Endodermal cell (in vitro differentiated cells): ENCODE results near the gene COQ10B. TPM values are rescaled to one million over a fixed set of nuclear protein-coding genes. Genes with fewer than 3 reads are reported as not detected.

Experiments used
- DNase-seq: peaks from one replicate; pipeline ENCODE4 v3.0.0-alpha.2; 2017
- H3K27ac ChIP-seq: 2 replicates; pipeline ENCODE4 v1.5.1; 2013; ENCODE audit warnings: mild to moderate bottlenecking, low read depth, low read length, moderate library complexity
- H3K27me3 ChIP-seq: 2 replicates; pipeline ENCODE4 v1.6.1; 2013; ENCODE audit warnings: mild to moderate bottlenecking, low read length, moderate library complexity; ENCODE audit not compliant: insufficient read depth, control insufficient read depth, poor library complexity, severe bottlenecking
- H3K36me3 ChIP-seq: 2 replicates; pipeline ENCODE4 v1.7.0; 2013; ENCODE audit warnings: mild to moderate bottlenecking, low read length, moderate library complexity; ENCODE audit not compliant: control insufficient read depth, insufficient read depth
- H3K4me1 ChIP-seq: one replicate; pipeline ENCODE4 v1.7.0; 2013; ENCODE audit warnings: low read length; ENCODE audit not compliant: control insufficient read depth, insufficient read depth
- H3K4me3 ChIP-seq: 2 replicates; pipeline ENCODE4 v1.5.1; 2013; ENCODE audit warnings: mild to moderate bottlenecking, low read length, moderate library complexity
- H3K9ac ChIP-seq: 2 replicates; pipeline ENCODE4 v1.6.1; 2013; ENCODE audit warnings: mild to moderate bottlenecking, low read length, moderate library complexity; ENCODE audit not compliant: poor library complexity, severe bottlenecking; ENCODE audit errors: extremely low read depth
- H3K9me3 ChIP-seq: 2 replicates; pipeline ENCODE4 v1.6.1; 2013; ENCODE audit warnings: mild to moderate bottlenecking, low read length, moderate library complexity; ENCODE audit not compliant: control insufficient read depth
- H3K27ac Mint-ChIP-seq: 2 replicates; pipeline ENCODE4 v1.8.0; 2020; ENCODE audit warnings: mixed read lengths
- H3K27me3 Mint-ChIP-seq: 2 replicates; pipeline ENCODE4 v1.8.0; 2021; ENCODE audit warnings: mild to moderate bottlenecking, mixed read lengths; ENCODE audit not compliant: insufficient read depth
- H3K36me3 Mint-ChIP-seq: 2 replicates; pipeline ENCODE4 v1.8.0; 2020; ENCODE audit warnings: low read depth, mixed read lengths
- H3K4me1 Mint-ChIP-seq: 2 replicates; pipeline ENCODE4 v1.8.0; 2020; ENCODE audit warnings: mixed read lengths
- H3K4me3 Mint-ChIP-seq: 2 replicates; pipeline ENCODE4 v1.8.0; 2020; ENCODE audit warnings: mild to moderate bottlenecking, moderate library complexity, mixed read lengths
- H3K9me3 Mint-ChIP-seq: 2 replicates; pipeline ENCODE4 v1.8.0; 2020; ENCODE audit warnings: mild to moderate bottlenecking, mixed read lengths
- WGBS, 2 experiments: methylation state at CpG; one replicate each; pipeline versions ENCODE4 v1.1.5 to v1.1.7; 2013; ENCODE audit warnings: missing lambda C conversion rate in 2 of 2, mixed read lengths in 1 of 2; ENCODE audit not compliant: insufficient coverage in 1 of 2, insufficient read length in 1 of 2; 5-methylcytosine and 5-hydroxymethylcytosine counted together
- total RNA-seq, 2 donors: library from RNA; stranded (reverse); fragmentation: NEBNext Ultra II Directional in 1 of 2; extraction: Animal tissue kit (Norgen Biotek cat#: 25700) in 1 of 2; gene quantifications; 2 replicates in 1 of 2; 3 replicates in 1 of 2; pipeline ENCODE4 v1.2.1, GENCODE V29; 2021
- TF ChIP-seq, protein P1 (sequence below): fragments of 200-600 bp; sonication (generic); conservative IDR thresholded peaks from 2 replicates; pipeline ENCODE4 v1.5.0; 2021; ENCODE audit warnings: antibody characterized with exemption, mild to moderate bottlenecking

COQ10B gene
- total RNA-seq, 2 donors from 2014 or later, result 17.5 to 17.9 TPM

DNA sequence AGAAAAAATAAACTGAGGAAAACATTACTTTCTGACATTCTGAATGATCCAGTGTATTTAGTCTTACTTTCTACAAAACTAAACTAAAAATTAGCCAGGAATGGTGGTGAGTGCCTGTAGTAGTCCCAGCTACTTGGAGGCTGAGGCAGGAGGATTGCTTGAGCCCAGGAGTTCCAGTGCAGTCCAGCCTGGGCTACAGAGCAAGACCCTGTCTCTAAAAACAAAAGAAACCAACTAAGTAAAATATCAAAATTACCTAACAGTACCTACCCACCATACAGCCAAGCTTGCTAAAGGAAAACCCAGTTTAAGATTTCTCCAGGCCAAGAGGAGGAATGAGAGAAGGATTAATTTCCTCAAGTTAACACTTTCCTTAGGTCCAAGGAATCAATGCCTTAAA is 43.3 kb downstream of the COQ10B start:
- DNase-seq, result no peak
- H3K36me3 Mint-ChIP-seq, result peaks cover 68% of the 10 kb centered on the region
- Histone ChIP-seq H3K9ac (no peak overlapping the region), H3K36me3 (peaks cover 68% of the 10 kb centered on the region), H3K4me3 (peak overlapping the region; percentile 88), H3K27me3 (no peaks in the 10 kb centered on the region), H3K9me3 (no peaks in the 10 kb centered on the region), H3K27ac (no peak overlapping the region), H3K4me1 (peaks cover 5% of the 10 kb centered on the region)
- H3K9me3 Mint-ChIP-seq, result no peaks in the 10 kb centered on the region
- peaks cover 28% of the 10 kb centered on the region for H3K4me1 Mint-ChIP-seq
- TF ChIP-seq, protein P1, sequence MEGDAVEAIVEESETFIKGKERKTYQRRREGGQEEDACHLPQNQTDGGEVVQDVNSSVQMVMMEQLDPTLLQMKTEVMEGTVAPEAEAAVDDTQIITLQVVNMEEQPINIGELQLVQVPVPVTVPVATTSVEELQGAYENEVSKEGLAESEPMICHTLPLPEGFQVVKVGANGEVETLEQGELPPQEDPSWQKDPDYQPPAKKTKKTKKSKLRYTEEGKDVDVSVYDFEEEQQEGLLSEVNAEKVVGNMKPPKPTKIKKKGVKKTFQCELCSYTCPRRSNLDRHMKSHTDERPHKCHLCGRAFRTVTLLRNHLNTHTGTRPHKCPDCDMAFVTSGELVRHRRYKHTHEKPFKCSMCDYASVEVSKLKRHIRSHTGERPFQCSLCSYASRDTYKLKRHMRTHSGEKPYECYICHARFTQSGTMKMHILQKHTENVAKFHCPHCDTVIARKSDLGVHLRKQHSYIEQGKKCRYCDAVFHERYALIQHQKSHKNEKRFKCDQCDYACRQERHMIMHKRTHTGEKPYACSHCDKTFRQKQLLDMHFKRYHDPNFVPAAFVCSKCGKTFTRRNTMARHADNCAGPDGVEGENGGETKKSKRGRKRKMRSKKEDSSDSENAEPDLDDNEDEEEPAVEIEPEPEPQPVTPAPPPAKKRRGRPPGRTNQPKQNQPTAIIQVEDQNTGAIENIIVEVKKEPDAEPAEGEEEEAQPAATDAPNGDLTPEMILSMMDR, result no peak
- peak overlapping the region; percentile 97 for H3K4me3 Mint-ChIP-seq
- H3K27me3 Mint-ChIP-seq, result no peaks in the 10 kb centered on the region
- peak overlapping the region; percentile 85 for H3K27ac Mint-ChIP-seq

DNA sequence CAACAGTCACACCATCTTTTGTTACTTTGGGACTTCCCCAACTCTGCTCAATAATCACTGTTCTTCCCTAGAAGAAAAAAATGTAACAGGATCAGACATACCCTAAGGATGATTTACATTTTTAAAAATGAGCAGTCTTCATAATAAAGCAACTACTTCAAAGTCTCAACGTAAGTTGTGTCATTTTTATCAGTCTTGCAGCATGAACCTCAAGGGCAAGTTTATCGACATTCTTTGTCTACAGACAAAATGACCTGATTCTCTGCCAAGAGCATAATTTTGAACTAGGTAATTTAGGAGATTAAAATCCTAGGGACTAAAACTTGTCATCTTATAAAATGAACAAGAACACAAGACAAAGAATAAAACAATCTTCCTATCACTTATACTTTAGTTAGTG is 44.0 kb downstream of the COQ10B start:
- H3K36me3 Mint-ChIP-seq, result peaks cover 70% of the 10 kb centered on the region
- Histone ChIP-seq H3K36me3 (peaks cover 68% of the 10 kb centered on the region), H3K9me3 (no peaks in the 10 kb centered on the region)

DNA sequence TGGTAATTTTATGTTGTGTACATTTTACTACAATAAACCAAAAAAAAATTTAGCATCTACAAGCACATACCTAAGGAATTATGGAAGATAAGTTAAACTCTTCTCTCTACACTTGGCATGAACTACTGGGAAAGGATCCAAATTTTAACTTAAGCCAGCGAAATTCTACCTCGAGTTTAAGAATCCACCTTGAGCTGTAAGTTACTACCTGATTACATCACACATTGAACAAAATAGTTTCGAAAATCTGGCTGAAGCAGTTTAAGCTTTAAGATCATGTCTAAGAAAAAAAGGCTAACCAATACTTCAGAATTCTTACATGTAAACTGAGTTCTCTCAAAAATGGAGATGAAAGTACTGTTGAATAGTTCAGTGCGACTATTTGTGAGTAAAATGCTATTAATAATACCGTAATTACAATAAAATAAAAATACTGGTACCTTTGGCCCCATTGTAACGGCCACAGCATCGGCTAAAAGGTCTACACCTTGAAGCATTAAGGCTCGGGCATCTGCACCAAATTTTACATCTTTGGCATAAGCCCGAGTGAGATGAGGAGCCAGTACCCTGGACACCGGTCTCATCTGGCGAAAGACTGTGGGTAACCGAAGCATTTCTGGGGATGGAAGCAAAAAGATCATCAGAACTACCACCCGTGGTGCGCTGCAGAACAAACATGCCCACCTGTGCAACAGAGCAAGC is 45.0 kb downstream of the COQ10B start:
- peaks cover 14% of the 10 kb centered on the region for H3K4me1 ChIP-seq
- peaks cover 71% of the 10 kb centered on the region for H3K36me3 Mint-ChIP-seq
- H3K27ac Mint-ChIP-seq, result peak overlapping the region; percentile 99
- H3K27me3 Mint-ChIP-seq, result no peaks in the 10 kb centered on the region
- H3K27ac ChIP-seq, result no peak overlapping the region
- no peak for DNase-seq
- H3K36me3 ChIP-seq, result peaks cover 68% of the 10 kb centered on the region
- peak overlapping the region; percentile 84 for H3K9ac ChIP-seq
- H3K4me3 ChIP-seq, result peak overlapping the region; percentile 88
- 7 to 13% methylated on average over 6 to 13 of the region's 14 CpGs for WGBS, 2 experiments
- peaks cover 37% of the 10 kb centered on the region for H3K4me1 Mint-ChIP-seq
- H3K27me3 ChIP-seq, result no peaks in the 10 kb centered on the region
- H3K4me3 Mint-ChIP-seq, result peak overlapping the region; percentile 97
- H3K9me3 Mint-ChIP-seq, result no peaks in the 10 kb centered on the region
- TF ChIP-seq, protein P1, result no peak
- H3K9me3 ChIP-seq, result no peaks in the 10 kb centered on the region

More for the DNA sequence above, 44.0 kb downstream of the COQ10B start:
- Mint-ChIP-seq H3K27me3 (no peaks in the 10 kb centered on the region), H3K27ac (peak overlapping the region; percentile 85), H3K4me1 (peaks cover 34% of the 10 kb centered on the region), H3K9me3 (no peaks in the 10 kb centered on the region), H3K4me3 (peak overlapping the region; percentile 97)
- Histone ChIP-seq H3K9ac (no peak overlapping the region), H3K4me3 (peak overlapping the region; percentile 88), H3K27ac (no peak overlapping the region), H3K27me3 (no peaks in the 10 kb centered on the region), H3K4me1 (peaks cover 12% of the 10 kb centered on the region)
- 70 to 86% methylated on average over 2 of the region's 2 CpGs for WGBS, 2 experiments
- TF ChIP-seq, protein P1, result no peak
- no peak for DNase-seq
